Heart right ventricle (tissue), 16 donors: ENCODE data around the gene KCNN3. TPM values are rescaled to one million over a fixed set of nuclear protein-coding genes. Genes with fewer than 3 reads are reported as not detected.

ENCODE experiments used
- ATAC-seq, 8 donors: fragments of 200-7000 bp; cut with Tn5 transposase; one replicate each; pipeline ENCODE4 v1.9.1; 2020; ENCODE audit warnings: mild to moderate bottlenecking in 8 of 8, moderate library complexity in 8 of 8, moderate number of reproducible peaks in 1 of 8
- DNase-seq, 2 donors: peaks; one replicate each; pipeline ENCODE4 v3.0.0-alpha.2; 2020
- H3K27ac ChIP-seq, 10 donors: fragments of 200-600 bp; sonication (generic) in 2 of 10; one replicate each; pipeline versions ENCODE4 v1.5.0 to v1.8.0; 2020 to 2022; ENCODE audit warnings: mild to moderate bottlenecking in 3 of 10
- H3K27me3 ChIP-seq, 7 donors: fragments of 200-600 bp; one replicate each; pipeline ENCODE4 v1.8.0; 2021 to 2022; ENCODE audit warnings: mild to moderate bottlenecking in 2 of 7
- H3K36me3 ChIP-seq, 9 donors: fragments of 200-600 bp; sonication (generic) in 1 of 9; one replicate each; pipeline versions ENCODE4 v1.5.0 to v1.8.0; 2020 to 2022; ENCODE audit warnings: mild to moderate bottlenecking in 2 of 9
- H3K4me1 ChIP-seq, 9 donors: fragments of 200-600 bp; sonication (generic) in 1 of 9; one replicate each; pipeline versions ENCODE4 v1.5.0 to v1.8.0; 2020 to 2022; ENCODE audit warnings: mild to moderate bottlenecking in 4 of 9
- H3K4me3 ChIP-seq, 10 donors: fragments of 200-600 bp; sonication (generic) in 2 of 10; one replicate each; pipeline versions ENCODE4 v1.5.0 to v1.8.0; 2020 to 2022; ENCODE audit warnings: mild to moderate bottlenecking in 7 of 10, moderate library complexity in 2 of 10
- H3K9me3 ChIP-seq, 11 donors: fragments of 200-600 bp in 10 of 11; sonication (generic) in 2 of 11; one replicate each; pipeline versions ENCODE4 v1.5.0 to v1.8.0; 2013 to 2022; ENCODE audit warnings: mild to moderate bottlenecking in 2 of 11, control low read depth in 1 of 11, moderate library complexity in 1 of 11
- WGBS, 2 donors: extraction: QIAGEN DNeasy Blood & Tissue Kit; methylation state at CpG; one replicate each; pipeline ENCODE4 v1.1.7; 2013; ENCODE audit warnings: inconsistent platforms in 1 of 2; 5-methylcytosine and 5-hydroxymethylcytosine counted together
- intact Hi-C, 10 donors: fragments of 100-400 bp; cut with DNase I; formaldehyde crosslinking; loops; one replicate each; pipeline versions ENCODE4 v1.11.1 to v1.14.2; 2022
- polyA plus RNA-seq, 2 donors: library from polyadenylated mRNA; stranded (reverse); fragments of 200-250 nt; gene quantifications; one replicate each; pipeline ENCODE4 v1.2.3, GENCODE V29; 2013
- total RNA-seq, 10 donors: library from RNA; stranded (reverse); fragmentation: NEBNext Ultra II Directional in 3 of 10; extraction: Animal tissue kit (Norgen Biotek cat#: 25700) in 3 of 10; gene quantifications; one replicate each; pipeline versions ENCODE4 v1.2.1 to v1.2.4, GENCODE V29; 2021 to 2023
- TF ChIP-seq, protein P1 (sequence below), 9 donors: fragments of 200-600 bp; sonication (generic) in 2 of 9; IDR thresholded peaks; one replicate each; pipeline versions ENCODE4 v1.5.0 to v1.8.0; 2021 to 2022; ENCODE audit warnings: antibody characterized with exemption in 9 of 9, mild to moderate bottlenecking in 5 of 9, moderate library complexity in 1 of 9
- donor health status: Arrhythmogenic right ventricular cardiomyopathy.
- donor health status: ischemic (EF 13 %, LVEDD 7.1; RV severe dilation, severe dysfunction).
- donor health status: healthy with polysubstance abuse.
- donor health status: DM: no; HTN: yes; CAD: no.
- donor health status: DM: no; HTN: no; CAD: no.
- donor health status: ischemic (EF 25% LVEDD 6.9; RV normal size, moderate dysfunction).
- donor health status: ischemic (EF 25% LVEDD 5.7; RV mildly dilated, moderate dysfunction).
- donor health status: healthy.
- donor health status: DM: yes; HTN: yes; CAD: no.
- donor health status: Ischemic cardiomyopathy.
- donor health status: ischemic (EF 35%, LVEDD 5.7; RV mildly dilated, moderate dysfunction).
- donor health status: nonischemic (EF 11% LVEDD 7.7; RV severe dilation, severe dysfunction).
- donor health status: DM: yes; HTN: yes; CAD: no.
- donor health status: PGD.
- donor health status: ischemic (EF 29% LVEDD 5.4; RV normal size, mild dysfunction).
- donor health status: nonischemic (EF 23%, LVEDD 6.1; RV moderate dilation, normal function).

The KCNN3 gene
- total and polyA plus RNA-seq, 12 donors = 0.17 to 5.9 (median 2.6) TPM

DNA sequence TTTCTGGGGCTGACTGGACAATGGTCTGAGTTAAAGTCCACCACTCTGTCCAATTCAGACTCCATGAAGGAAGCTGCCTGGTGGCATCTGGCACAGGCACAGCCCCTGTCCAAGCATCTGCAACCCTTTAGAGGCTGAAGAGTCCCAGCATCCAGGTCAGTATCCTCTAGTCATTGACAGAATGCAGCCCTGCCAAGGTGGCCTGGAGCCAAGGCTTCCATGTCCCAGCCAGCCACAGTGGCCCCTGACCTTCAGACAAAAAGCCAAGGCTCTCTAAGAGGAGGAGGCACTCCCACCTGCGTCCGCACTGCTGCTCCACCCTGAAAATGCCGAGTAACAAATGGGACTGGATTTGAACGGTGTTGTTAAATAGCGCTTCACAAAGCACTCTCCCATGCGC is 49.4 kb downstream of the KCNN3 start:
- 93 to 96% methylated on average over 6 of the region's 6 CpGs for WGBS, 2 donors
- ATAC-seq = peak in 2 of 8 donors; percentile 9 to 37

GRCh38 chr1:154819628-154820590 is 50.2 kb downstream of the KCNN3 start:
- DNase-seq = no peak
- H3K4me1 ChIP-seq = peaks cover 0 to 29% (median 12%) of the 10 kb centered on the region in 9 donors
- intact Hi-C loops = no loop called here
- no peaks in the 10 kb centered on the region for H3K36me3 ChIP-seq
- no peak overlapping the region for H3K27ac ChIP-seq
- H3K9me3 ChIP-seq = no peaks in the 10 kb centered on the region
- no peaks in the 10 kb centered on the region for H3K27me3 ChIP-seq
- ATAC-seq = peak in 3 of 8 donors; percentile 17 to 29 (median 18)
- 82 to 86% methylated on average over 7 of the region's 7 CpGs for WGBS, 2 donors
- TF ChIP-seq, protein P1, sequence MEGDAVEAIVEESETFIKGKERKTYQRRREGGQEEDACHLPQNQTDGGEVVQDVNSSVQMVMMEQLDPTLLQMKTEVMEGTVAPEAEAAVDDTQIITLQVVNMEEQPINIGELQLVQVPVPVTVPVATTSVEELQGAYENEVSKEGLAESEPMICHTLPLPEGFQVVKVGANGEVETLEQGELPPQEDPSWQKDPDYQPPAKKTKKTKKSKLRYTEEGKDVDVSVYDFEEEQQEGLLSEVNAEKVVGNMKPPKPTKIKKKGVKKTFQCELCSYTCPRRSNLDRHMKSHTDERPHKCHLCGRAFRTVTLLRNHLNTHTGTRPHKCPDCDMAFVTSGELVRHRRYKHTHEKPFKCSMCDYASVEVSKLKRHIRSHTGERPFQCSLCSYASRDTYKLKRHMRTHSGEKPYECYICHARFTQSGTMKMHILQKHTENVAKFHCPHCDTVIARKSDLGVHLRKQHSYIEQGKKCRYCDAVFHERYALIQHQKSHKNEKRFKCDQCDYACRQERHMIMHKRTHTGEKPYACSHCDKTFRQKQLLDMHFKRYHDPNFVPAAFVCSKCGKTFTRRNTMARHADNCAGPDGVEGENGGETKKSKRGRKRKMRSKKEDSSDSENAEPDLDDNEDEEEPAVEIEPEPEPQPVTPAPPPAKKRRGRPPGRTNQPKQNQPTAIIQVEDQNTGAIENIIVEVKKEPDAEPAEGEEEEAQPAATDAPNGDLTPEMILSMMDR (IDR thresholded peaks at IDR 0.05) = peak in 7 of 9 donors; percentile 25 to 52 (median 39)
- no peak overlapping the region for H3K4me3 ChIP-seq

More for the DNA sequence above, 49.4 kb downstream of the KCNN3 start:
- TF ChIP-seq, protein P1 (IDR thresholded peaks at IDR 0.05) = no peak
- Histone ChIP-seq H3K27ac (no peak overlapping the region), H3K4me1 (peaks cover 0 to 28% (median 12%) of the 10 kb centered on the region in 9 donors), H3K4me3 (no peak overlapping the region), H3K27me3 (no peaks in the 10 kb centered on the region), H3K9me3 (no peaks in the 10 kb centered on the region), H3K36me3 (no peaks in the 10 kb centered on the region)
- DNase-seq = no peak
- intact Hi-C loops = no loop called here

GRCh38 chr1:154818911-154819310 is 51.2 kb downstream of the KCNN3 start:
- Histone ChIP-seq H3K4me3 (no peak overlapping the region), H3K4me1 (peaks cover under 1 to 28% (median 12%) of the 10 kb centered on the region in 9 donors), H3K9me3 (no peaks in the 10 kb centered on the region), H3K27ac (no peak overlapping the region), H3K27me3 (no peaks in the 10 kb centered on the region), H3K36me3 (no peaks in the 10 kb centered on the region)
- ATAC-seq (no peak), DNase-seq (no peak)
- 77 to 94% methylated on average over 6 of the region's 6 CpGs for WGBS, 2 donors
- TF ChIP-seq, protein P1 (IDR thresholded peaks at IDR 0.05) = no peak
- intact Hi-C loops = no loop called here

GRCh38 chr1:154816937-154817336 is 53.1 kb downstream of the KCNN3 start:
- Histone ChIP-seq H3K4me3 (no peak overlapping the region), H3K4me1 (peaks cover 6 to 44% (median 21%) of the 10 kb centered on the region in 9 donors), H3K27ac (no peak overlapping the region), H3K9me3 (no peaks in the 10 kb centered on the region), H3K36me3 (no peaks in the 10 kb centered on the region), H3K27me3 (no peaks in the 10 kb centered on the region)
- ATAC-seq (no peak), DNase-seq (no peak)
- WGBS, 2 donors = 81 to 95% methylated on average over 2 of the region's 2 CpGs
- intact Hi-C loops = no loop called here
- TF ChIP-seq, protein P1 (IDR thresholded peaks at IDR 0.05) = no peak
